Transverse colon (tissue), 4 donors: ENCODE measurements around the gene LEPR.

Source experiments
- EP300 ChIP-seq: sonication (generic); formaldehyde crosslinking; IDR thresholded peaks from one replicate; pipeline ENCODE4 v1.6.1; 2017; ENCODE audit warnings: antibody characterized with exemption, low read depth
- POLR2A ChIP-seq: fragments of 450-650 bp; IDR thresholded peaks from one replicate; pipeline ENCODE4 v1.6.1; 2016; ENCODE audit warnings: antibody characterized with exemption, mild to moderate bottlenecking, moderate library complexity
- POLR2AphosphoS5 ChIP-seq, 3 donors: sonication (generic); formaldehyde crosslinking; IDR thresholded peaks; one replicate each; pipeline ENCODE4 v1.6.1; 2016; ENCODE audit warnings: antibody characterized with exemption in 3 of 3
- TF ChIP-seq, protein P1 (sequence below), 5 experiments: fragments of 200-600 bp in 3 of 5; fragments of 450-650 bp in 2 of 5; sonication (generic) in 3 of 5; IDR thresholded peaks; 1 replicate in 2 of 5; 2 replicates in 3 of 5; pipeline ENCODE4 v1.5.1; 2016 to 2017; ENCODE audit warnings: antibody characterized with exemption in 5 of 5, inconsistent platforms in 3 of 5, mild to moderate bottlenecking in 2 of 5, moderate library complexity in 1 of 5

DNA sequence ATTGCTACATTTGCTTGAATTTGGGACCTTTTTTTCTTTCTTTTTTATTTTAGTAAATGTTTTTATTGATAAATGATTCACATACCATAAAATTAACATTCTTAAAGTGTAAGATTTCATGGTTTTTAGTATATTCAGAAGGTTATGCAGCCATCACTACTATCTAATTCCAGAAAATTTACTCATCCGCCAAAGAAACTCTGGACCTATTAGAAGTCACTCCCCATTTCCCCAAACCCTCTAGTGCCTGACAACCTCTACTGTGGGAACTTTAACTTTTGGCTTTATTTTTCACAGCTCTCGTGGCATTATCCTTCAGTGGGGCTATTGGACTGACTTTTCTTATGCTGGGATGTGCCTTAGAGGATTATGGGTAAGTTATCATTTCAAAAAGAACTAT lies 4.5 kb downstream of the LEPR start:
- TF ChIP-seq, protein P1, sequence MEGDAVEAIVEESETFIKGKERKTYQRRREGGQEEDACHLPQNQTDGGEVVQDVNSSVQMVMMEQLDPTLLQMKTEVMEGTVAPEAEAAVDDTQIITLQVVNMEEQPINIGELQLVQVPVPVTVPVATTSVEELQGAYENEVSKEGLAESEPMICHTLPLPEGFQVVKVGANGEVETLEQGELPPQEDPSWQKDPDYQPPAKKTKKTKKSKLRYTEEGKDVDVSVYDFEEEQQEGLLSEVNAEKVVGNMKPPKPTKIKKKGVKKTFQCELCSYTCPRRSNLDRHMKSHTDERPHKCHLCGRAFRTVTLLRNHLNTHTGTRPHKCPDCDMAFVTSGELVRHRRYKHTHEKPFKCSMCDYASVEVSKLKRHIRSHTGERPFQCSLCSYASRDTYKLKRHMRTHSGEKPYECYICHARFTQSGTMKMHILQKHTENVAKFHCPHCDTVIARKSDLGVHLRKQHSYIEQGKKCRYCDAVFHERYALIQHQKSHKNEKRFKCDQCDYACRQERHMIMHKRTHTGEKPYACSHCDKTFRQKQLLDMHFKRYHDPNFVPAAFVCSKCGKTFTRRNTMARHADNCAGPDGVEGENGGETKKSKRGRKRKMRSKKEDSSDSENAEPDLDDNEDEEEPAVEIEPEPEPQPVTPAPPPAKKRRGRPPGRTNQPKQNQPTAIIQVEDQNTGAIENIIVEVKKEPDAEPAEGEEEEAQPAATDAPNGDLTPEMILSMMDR (IDR thresholded peaks at IDR 0.05): no peak
- no peak for TF ChIP-seq EP300
- no peak for TF ChIP-seq POLR2A
- TF ChIP-seq POLR2AphosphoS5 (IDR thresholded peaks at IDR 0.05): no peak
